Keratinocyte (primary cell): ENCODE results near the gene MYOD1.

Experiments used
- CTCF ChIP-seq, 3 experiments: IDR thresholded peaks in 1 of 3; conservative IDR thresholded peaks in 1 of 3; optimal IDR thresholded peaks in 1 of 3; 2 replicates in 2 of 3; 3 replicates in 1 of 3; pipeline versions ENCODE3 to v1.5.1; 2011; ENCODE audit warnings: low read length in 3 of 3, mild to moderate bottlenecking in 3 of 3, moderate library complexity in 2 of 3, control low read depth in 1 of 3, inconsistent platforms in 1 of 3; ENCODE audit not compliant: insufficient read depth in 2 of 3; ENCODE audit errors: extremely low read depth in 1 of 3
- EZH2 ChIP-seq: IDR thresholded peaks from one replicate; pipeline ENCODE4 v1.6.1; 2012; ENCODE audit warnings: inconsistent platforms, mild to moderate bottlenecking, low read length, moderate library complexity

GRCh38 chr11:17691976-17692375 lies 27.4 kb upstream of the MYOD1 start:
- TF ChIP-seq CTCF (optimal IDR thresholded peaks at IDR 0.05 in 1 of 3, IDR thresholded peaks at IDR 0.05 in 1 of 3, conservative IDR thresholded peaks at IDR 0.05 in 1 of 3; ENCODE audit: extremely low read depth in 1 of 3, insufficient read depth in 2 of 3, low read length in 3 of 3) (no peak), EZH2 (no peak)
